ENCODE results near the gene DMTF1.

DNA sequence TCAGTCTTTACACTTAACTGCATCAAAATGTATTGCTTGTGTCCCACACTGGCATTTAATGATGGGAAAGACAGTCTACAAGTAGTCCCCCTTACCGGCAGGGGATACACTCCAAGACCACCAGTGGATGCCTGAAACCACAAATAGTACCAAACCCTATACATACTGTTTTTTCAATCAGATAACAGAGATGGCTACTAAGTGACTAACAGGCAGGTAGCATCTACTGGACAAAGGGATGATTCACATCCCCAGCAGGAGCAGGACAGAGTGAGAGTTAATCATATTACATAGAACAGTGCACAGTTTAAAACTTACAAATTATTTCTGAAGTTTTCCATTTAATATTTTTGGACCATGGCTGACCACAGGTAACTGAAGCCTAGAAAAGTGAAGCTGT, 54.1 kb downstream of the DMTF1 start:
- no peak for TF ChIP-seq CTCF (conservative IDR thresholded peaks at IDR 0.05; ENCODE audit: low read depth, low read length)
- TF ChIP-seq RAD21 (IDR thresholded peaks at IDR 0.05; ENCODE audit: low read length): no peak
- TF ChIP-seq RFX5 (IDR thresholded peaks at IDR 0.05; ENCODE audit: low read depth, low read length): no peak
- no peak for TF ChIP-seq USF2 (IDR thresholded peaks at IDR 0.05; ENCODE audit: low read depth, low read length)
- no peak for TF ChIP-seq POLR2A (IDR thresholded peaks at IDR 0.05; ENCODE audit: low read depth, low read length)
- TF ChIP-seq CHD1 (IDR thresholded peaks at IDR 0.05; ENCODE audit: low read depth, low read length): no peak
- TF ChIP-seq SMC3 (IDR thresholded peaks at IDR 0.05; ENCODE audit: low read depth, low read length): no peak
- no peak for TF ChIP-seq CEBPB (IDR thresholded peaks at IDR 0.05; ENCODE audit: low read depth, low read length)
- TF ChIP-seq RCOR1 (IDR thresholded peaks at IDR 0.05; ENCODE audit: insufficient replicate concordance, low read length): no peak
- no peak for TF ChIP-seq MXI1 (IDR thresholded peaks at IDR 0.05; ENCODE audit: borderline replicate concordance, low read depth, low read length)
- no peak for TF ChIP-seq MAFK (IDR thresholded peaks at IDR 0.05; ENCODE audit: low read depth, low read length)

All from IMR-90 (cell line).